ENCODE results near the gene SPAG6.

Gene SPAG6

DNA sequence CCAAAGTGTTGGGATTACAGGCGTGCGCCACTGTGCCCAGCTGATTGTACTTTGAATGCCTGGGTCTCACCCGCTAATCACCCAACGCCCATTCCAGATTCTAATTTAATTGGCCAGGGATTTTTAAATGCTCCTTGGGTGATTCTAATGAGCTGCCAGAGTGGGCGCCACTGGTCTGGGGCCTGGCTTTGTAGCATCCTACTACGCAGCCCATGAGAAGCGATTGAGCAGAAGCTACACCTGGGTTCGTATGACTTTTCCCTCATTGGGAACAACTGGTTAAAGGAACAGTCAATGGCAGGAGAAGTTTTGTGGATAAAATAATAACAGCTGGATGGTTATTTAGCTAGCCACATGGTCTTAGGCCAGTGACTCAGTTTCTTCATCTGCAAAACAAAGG lies 108.0 kb downstream of the SPAG6 start:
- H3K9me3 ChIP-seq (ENCODE audit: control insufficient read depth, insufficient read depth, low read depth, low read length): no peaks in the 10 kb centered on the region
- peaks cover 10% of the 10 kb centered on the region for H3K4me1 ChIP-seq (ENCODE audit: control insufficient read depth, insufficient read depth, low read length)
- H3K27ac ChIP-seq (ENCODE audit: extremely low read depth, low read depth, low read length): no peak overlapping the region
- ChIA-PET CTCF (no interaction called here), POLR2A (interaction anchor here (0.6 to 1.2 kb wide), 2 partner anchors 24 to 108 kb away, joined by 3 read pairs; partner anchors contain the start of gene SPAG6)
- H3K4me3 ChIP-seq (ENCODE audit: low read depth, low read length): no peak overlapping the region
- H3K36me3 ChIP-seq (ENCODE audit: control insufficient read depth in 2 of 2, insufficient read depth in 1 of 2, low read length in 2 of 2): no peaks in the 10 kb centered on the region
- TF ChIP-seq ZBTB21 (tag by site-specific recombination; IDR thresholded peaks at IDR 0.05) (no peak), ZNF10 (tag by site-specific recombination; IDR thresholded peaks at IDR 0.05) (no peak), ZNF391 (tag by site-specific recombination; IDR thresholded peaks at IDR 0.05; ENCODE audit: borderline replicate concordance, low read depth) (no peak)

DNA sequence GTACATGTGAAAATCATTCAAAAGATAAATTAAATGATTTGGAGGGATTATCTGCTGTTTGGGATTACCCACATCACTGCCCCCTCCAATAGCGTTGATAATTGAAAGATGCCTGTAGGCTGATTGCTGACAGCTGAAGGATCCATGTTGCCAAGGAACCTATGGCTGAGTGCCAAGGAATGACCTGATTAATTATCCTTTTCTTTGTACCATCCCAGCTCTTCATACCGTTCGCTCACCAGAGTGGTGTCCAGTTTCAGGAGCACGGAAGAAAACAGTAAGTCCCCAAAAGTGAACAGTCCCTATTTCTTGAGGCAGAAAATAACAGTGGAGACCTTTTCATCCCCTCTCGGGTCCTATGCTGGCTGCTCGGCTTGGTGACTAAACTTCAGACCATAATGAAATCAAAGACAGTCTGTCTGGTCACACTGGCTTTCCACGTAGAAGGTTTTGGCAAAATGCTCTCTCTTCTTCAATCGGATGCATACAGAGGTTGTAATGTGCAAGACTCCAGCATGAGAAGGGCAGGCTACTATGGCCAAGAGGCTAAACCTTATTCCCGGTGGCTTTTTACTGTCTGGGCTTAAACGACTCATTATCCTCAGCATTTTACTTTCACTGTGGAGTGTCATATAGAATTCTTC lies 108.8 kb downstream of the SPAG6 start:
- ChIA-PET POLR2A (interaction anchor here (0.6 to 1.2 kb wide), 3 partner anchors 25 to 109 kb away, joined by 3 to 4 read pairs (median 3); partner anchors contain the start of gene SPAG6), CTCF (interaction anchor here (0.9 kb wide), 1 partner anchor 120 kb away, joined by 3 read pairs; no protein-coding TSS in a partner anchor)
- Histone ChIP-seq H3K9me3 (ENCODE audit: control insufficient read depth, insufficient read depth, low read depth, low read length) (no peaks in the 10 kb centered on the region), H3K36me3 (ENCODE audit: control insufficient read depth in 2 of 2, insufficient read depth in 1 of 2, low read length in 2 of 2) (no peaks in the 10 kb centered on the region), H3K27ac (ENCODE audit: extremely low read depth, low read depth, low read length) (no peak overlapping the region; the same call in none of the 2 replicates), H3K4me3 (ENCODE audit: low read depth, low read length) (no peak overlapping the region), H3K4me1 (ENCODE audit: control insufficient read depth, insufficient read depth, low read length) (peaks cover 10% of the 10 kb centered on the region)
- TF ChIP-seq, protein P1, sequence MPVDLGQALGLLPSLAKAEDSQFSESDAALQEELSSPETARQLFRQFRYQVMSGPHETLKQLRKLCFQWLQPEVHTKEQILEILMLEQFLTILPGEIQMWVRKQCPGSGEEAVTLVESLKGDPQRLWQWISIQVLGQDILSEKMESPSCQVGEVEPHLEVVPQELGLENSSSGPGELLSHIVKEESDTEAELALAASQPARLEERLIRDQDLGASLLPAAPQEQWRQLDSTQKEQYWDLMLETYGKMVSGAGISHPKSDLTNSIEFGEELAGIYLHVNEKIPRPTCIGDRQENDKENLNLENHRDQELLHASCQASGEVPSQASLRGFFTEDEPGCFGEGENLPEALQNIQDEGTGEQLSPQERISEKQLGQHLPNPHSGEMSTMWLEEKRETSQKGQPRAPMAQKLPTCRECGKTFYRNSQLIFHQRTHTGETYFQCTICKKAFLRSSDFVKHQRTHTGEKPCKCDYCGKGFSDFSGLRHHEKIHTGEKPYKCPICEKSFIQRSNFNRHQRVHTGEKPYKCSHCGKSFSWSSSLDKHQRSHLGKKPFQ (tag by site-specific recombination; IDR thresholded peaks at IDR 0.05): no peak
- TF ChIP-seq OSR2 (tag by site-specific recombination; IDR thresholded peaks at IDR 0.05): peak; percentile 50; the same call in 1 of the 2 replicates
- TF ChIP-seq ZNF10 (tag by site-specific recombination; IDR thresholded peaks at IDR 0.05): 0 out of 2 replicates have a peak, but pooled peaks have one; percentile 52
- TF ChIP-seq, protein P2, sequence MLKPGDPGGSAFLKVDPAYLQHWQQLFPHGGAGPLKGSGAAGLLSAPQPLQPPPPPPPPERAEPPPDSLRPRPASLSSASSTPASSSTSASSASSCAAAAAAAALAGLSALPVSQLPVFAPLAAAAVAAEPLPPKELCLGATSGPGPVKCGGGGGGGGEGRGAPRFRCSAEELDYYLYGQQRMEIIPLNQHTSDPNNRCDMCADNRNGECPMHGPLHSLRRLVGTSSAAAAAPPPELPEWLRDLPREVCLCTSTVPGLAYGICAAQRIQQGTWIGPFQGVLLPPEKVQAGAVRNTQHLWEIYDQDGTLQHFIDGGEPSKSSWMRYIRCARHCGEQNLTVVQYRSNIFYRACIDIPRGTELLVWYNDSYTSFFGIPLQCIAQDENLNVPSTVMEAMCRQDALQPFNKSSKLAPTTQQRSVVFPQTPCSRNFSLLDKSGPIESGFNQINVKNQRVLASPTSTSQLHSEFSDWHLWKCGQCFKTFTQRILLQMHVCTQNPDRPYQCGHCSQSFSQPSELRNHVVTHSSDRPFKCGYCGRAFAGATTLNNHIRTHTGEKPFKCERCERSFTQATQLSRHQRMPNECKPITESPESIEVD (tag by site-specific recombination; IDR thresholded peaks at IDR 0.05): 0 out of 2 replicates have a peak, but pooled peaks have one; percentile 24
- 0 out of 2 replicates have a peak, but pooled peaks have one; percentile 32 for TF ChIP-seq ZXDB (tag by site-specific recombination; IDR thresholded peaks at IDR 0.05)
- peak; percentile 30; the same call in 1 of the 2 replicates for TF ChIP-seq ZNF629 (tag by site-specific recombination; IDR thresholded peaks at IDR 0.05)
- TF ChIP-seq, protein P3, sequence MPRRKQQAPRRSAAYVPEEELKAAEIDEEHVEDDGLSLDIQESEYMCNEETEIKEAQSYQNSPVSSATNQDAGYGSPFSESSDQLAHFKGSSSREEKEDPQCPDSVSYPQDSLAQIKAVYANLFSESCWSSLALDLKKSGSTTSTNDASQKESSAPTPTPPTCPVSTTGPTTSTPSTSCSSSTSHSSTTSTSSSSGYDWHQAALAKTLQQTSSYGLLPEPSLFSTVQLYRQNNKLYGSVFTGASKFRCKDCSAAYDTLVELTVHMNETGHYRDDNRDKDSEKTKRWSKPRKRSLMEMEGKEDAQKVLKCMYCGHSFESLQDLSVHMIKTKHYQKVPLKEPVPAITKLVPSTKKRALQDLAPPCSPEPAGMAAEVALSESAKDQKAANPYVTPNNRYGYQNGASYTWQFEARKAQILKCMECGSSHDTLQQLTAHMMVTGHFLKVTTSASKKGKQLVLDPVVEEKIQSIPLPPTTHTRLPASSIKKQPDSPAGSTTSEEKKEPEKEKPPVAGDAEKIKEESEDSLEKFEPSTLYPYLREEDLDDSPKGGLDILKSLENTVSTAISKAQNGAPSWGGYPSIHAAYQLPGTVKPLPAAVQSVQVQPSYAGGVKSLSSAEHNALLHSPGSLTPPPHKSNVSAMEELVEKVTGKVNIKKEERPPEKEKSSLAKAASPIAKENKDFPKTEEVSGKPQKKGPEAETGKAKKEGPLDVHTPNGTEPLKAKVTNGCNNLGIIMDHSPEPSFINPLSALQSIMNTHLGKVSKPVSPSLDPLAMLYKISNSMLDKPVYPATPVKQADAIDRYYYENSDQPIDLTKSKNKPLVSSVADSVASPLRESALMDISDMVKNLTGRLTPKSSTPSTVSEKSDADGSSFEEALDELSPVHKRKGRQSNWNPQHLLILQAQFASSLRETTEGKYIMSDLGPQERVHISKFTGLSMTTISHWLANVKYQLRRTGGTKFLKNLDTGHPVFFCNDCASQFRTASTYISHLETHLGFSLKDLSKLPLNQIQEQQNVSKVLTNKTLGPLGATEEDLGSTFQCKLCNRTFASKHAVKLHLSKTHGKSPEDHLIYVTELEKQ (tag by site-specific recombination; IDR thresholded peaks at IDR 0.05; ENCODE audit: borderline replicate concordance): 0 out of 2 replicates have a peak, but pooled peaks have one; percentile 55
- TF ChIP-seq, protein P4, sequence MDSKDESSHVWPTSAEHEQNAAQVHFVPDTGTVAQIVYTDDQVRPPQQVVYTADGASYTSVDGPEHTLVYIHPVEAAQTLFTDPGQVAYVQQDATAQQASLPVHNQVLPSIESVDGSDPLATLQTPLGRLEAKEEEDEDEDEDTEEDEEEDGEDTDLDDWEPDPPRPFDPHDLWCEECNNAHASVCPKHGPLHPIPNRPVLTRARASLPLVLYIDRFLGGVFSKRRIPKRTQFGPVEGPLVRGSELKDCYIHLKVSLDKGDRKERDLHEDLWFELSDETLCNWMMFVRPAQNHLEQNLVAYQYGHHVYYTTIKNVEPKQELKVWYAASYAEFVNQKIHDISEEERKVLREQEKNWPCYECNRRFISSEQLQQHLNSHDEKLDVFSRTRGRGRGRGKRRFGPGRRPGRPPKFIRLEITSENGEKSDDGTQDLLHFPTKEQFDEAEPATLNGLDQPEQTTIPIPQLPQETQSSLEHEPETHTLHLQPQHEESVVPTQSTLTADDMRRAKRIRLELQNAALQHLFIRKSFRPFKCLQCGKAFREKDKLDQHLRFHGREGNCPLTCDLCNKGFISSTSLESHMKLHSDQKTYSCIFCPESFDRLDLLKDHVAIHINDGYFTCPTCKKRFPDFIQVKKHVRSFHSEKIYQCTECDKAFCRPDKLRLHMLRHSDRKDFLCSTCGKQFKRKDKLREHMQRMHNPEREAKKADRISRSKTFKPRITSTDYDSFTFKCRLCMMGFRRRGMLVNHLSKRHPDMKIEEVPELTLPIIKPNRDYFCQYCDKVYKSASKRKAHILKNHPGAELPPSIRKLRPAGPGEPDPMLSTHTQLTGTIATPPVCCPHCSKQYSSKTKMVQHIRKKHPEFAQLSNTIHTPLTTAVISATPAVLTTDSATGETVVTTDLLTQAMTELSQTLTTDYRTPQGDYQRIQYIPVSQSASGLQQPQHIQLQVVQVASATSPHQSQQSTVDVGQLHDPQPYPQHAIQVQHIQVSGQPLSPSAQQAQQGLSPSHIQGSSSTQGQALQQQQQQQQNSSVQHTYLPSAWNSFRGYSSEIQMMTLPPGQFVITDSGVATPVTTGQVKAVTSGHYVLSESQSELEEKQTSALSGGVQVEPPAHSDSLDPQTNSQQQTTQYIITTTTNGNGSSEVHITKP (tag by site-specific recombination; IDR thresholded peaks at IDR 0.05): peak; percentile 38
- TF ChIP-seq PRDM1 (tag by site-specific recombination; IDR thresholded peaks at IDR 0.05): 0 out of 2 replicates have a peak, but pooled peaks have one; percentile 7
- peak; percentile 43; the same call in 1 of the 2 replicates for TF ChIP-seq SP7 (tag by site-specific recombination; IDR thresholded peaks at IDR 0.05)
- TF ChIP-seq ZNF416 (tag by site-specific recombination; IDR thresholded peaks at IDR 0.05): no peak
- TF ChIP-seq MZF1 (tag by site-specific recombination; IDR thresholded peaks at IDR 0.05; ENCODE audit: borderline replicate concordance): peak; percentile 88; the same call in 1 of the 2 replicates
- peak; percentile 55; the same call in 1 of the 2 replicates for TF ChIP-seq ZNF660 (tag by site-specific recombination; IDR thresholded peaks at IDR 0.05)
- TF ChIP-seq, protein P5, sequence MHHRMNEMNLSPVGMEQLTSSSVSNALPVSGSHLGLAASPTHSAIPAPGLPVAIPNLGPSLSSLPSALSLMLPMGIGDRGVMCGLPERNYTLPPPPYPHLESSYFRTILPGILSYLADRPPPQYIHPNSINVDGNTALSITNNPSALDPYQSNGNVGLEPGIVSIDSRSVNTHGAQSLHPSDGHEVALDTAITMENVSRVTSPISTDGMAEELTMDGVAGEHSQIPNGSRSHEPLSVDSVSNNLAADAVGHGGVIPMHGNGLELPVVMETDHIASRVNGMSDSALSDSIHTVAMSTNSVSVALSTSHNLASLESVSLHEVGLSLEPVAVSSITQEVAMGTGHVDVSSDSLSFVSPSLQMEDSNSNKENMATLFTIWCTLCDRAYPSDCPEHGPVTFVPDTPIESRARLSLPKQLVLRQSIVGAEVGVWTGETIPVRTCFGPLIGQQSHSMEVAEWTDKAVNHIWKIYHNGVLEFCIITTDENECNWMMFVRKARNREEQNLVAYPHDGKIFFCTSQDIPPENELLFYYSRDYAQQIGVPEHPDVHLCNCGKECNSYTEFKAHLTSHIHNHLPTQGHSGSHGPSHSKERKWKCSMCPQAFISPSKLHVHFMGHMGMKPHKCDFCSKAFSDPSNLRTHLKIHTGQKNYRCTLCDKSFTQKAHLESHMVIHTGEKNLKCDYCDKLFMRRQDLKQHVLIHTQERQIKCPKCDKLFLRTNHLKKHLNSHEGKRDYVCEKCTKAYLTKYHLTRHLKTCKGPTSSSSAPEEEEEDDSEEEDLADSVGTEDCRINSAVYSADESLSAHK (tag by site-specific recombination; IDR thresholded peaks at IDR 0.05): peak; percentile 15; the same call in 1 of the 2 replicates
- TF ChIP-seq ZNF768 (tag by site-specific recombination; IDR thresholded peaks at IDR 0.05): no peak
- peak; percentile 52 for TF ChIP-seq ZNF335 (tag by site-specific recombination; conservative IDR thresholded peaks at IDR 0.05)
- TF ChIP-seq ZNF76 (tag by site-specific recombination; IDR thresholded peaks at IDR 0.05; ENCODE audit: borderline replicate concordance, low read depth): no peak

All from HEK293 (cell line).